GM18517 (cell line): Measurements from ENCODE around the gene PRDX3.
A peak's percentile ranks its signal among the peaks of the same experiment; 100 is the strongest.

ENCODE experiments used
- ATAC-seq: cut with Tn5 transposase; IDR thresholded peaks from one replicate; pipeline ENCODE4 v1.9.1; 2021; ENCODE audit warnings: mild to moderate bottlenecking, moderate library complexity; ENCODE audit not compliant: unreplicated experiment

PRDX3 gene

DNA sequence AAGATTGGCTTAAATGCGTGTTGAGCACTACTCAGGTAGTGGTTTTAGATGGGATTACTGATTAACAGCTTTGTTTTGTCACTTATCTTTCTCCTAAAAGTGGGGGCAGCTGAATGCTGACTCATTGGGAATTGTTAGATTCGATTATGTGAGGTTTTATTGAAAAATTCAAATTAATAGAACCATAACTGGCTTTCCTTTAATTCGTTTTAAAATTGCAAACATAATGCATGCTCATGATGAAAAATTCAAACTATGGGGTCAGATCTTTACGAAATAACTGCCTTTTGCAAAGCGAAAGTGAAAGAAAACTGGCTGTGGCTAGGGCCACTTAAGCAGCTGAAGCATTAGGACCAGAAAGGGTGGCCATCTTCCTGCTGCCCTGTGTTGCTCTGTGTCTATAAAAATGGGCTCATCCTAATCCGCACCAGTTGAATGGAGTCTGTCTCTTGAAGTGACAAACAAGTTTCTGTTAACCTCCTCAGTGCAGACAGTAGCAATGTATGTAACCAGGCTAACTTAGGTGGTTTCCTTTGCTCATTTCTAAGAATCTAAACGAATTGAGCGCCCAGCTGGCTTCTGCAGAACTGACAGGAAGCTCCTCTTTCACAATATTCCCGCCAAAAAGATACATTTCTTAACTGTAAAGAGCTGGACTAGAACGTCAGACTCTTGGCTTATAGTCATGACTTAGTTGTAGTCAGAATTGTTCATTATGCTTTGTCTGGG lies 46.9 kb downstream of the PRDX3 start:
- ATAC-seq = peak; percentile 58

DNA sequence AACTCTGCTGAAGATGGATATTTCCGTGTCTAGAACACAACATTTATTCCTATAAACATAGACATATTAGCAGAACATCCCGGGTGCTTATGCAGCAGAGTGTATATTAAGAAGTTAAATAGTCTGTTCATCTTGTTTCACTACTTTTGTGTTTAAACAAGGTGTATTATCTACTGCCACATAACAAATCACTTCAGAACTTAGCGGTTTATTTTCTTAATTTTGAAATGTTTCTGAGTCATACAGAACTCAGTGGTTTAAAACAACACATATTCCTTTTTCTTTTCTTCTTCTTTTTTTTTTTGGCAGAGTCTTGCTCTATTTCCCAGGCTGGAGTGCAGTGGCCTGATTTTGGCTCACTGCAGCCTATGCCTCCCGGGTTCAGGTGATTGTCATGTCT lies 48.9 kb downstream of the PRDX3 start:
- ATAC-seq = no peak

DNA sequence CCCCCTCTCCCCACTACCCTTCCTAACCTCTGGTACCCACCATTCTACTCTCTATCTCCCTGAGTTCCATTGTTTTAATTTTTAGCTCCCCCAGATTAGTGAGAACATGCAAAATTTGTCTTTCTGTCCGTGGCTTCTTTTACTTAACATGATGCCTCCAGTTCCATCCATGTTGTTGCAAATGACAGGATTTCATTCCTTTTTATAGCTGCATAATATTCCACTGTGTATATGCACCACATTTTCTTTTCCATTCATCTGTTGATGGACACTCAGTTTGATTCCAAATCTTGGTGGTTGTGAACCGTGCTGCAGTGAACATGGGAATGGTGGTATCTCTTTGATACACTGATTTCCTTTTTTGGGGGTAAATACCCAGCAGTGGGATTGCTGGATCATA lies 52.7 kb downstream of the PRDX3 start:
- ATAC-seq = no peak

DNA sequence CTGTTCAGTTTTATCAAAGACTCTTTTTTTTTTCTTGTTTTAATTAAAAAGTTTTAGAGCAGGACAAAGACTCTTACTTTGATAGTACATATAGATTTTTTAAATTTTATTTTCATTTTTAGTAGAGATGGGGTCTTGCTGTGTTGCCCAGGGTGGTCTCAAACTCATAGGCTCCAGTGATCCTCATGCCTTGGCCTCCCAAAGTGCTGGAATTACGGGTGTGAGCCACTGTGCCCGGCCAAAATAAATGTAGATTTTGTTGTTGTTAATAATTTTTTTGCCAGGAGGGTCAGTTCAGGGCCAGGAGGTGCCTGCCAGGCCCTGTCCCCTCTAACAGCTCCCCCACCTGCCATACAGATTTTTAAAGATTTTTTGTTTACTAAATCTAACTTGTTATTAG lies 57.7 kb downstream of the PRDX3 start:
- ATAC-seq = no peak

DNA sequence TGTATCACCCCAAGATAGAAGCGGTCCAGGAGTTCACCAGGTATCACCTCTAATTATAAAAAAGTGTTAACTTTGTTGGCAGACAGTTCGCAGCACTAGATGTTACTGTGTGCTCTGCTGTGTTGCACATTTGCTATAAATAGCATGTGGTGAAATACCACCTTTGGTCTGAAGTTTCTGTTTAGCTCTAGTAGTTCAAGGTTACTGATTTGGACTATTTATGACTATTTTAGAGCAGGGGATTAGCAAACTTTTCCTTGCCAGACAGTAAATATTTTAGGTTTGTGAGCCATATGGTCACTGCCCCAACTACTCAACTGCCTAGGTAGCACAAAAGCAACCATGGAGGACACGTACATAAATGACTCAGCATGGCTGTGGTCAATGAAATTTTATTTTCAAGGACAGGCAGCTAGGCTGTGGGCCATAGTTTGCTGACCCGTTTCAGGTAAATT lies 58.2 kb downstream of the PRDX3 start:
- ATAC-seq = peak; percentile 93

DNA sequence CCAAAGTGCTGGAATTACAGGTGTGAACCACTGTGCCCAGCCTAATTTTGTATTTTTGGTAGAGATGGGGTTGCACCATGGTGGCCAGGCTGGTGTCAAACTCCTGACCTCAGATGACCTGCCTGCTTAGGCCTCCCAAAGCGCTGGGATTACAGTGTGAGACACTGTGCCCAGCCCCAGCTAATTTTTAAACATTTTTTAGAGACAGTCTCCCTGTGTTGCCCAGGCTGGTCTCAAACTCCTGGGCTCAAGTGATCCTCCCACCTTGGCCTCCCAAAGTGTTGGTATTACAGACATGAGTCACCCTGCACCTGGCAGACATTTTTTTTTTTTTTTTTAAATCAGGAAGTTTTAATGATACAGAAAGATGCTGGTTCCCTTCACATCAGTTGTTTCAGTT lies 59.2 kb downstream of the PRDX3 start:
- ATAC-seq = no peak

DNA sequence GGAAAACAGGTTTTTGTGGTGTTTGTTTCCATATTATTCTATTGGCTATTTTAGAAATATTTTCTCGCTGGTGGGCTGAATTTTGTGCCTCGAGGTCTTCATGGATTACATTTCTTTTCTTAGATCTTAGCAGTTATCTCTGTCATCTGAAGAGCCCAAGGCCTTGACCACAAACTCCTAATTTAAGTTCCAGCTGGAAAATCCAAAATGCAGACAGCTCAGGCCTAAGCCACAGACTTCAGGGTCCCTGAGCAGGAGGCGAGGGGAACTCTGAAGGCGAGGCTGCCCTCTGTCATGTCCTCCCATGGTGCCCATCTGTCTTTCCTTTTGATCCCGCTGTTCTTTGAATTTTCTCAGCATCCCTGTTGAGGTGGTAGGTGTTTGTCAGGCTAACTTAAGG lies 60.4 kb downstream of the PRDX3 start:
- ATAC-seq = no peak
